ENCODE results near the gene RMND5A. TPM values are rescaled to one million over a fixed set of nuclear protein-coding genes. Genes with fewer than 3 reads are reported as not detected.

RMND5A gene
- total and polyA plus RNA-seq, 7 experiments from 2014 or later: 13.0 to 42.5 (median 28.9) TPM

GRCh38 chr2:86769838-86770237 lies 49.7 kb downstream of the RMND5A start:
- Mint-ChIP-seq H3K9me3 (no peaks in the 10 kb centered on the region), H3K4me1 (peaks cover 0 to 3% (median 2%) of the 10 kb centered on the region in 7 donors), H3K27me3 (no peaks in the 10 kb centered on the region), H3K4me3 (no peak overlapping the region), H3K27ac (no peak overlapping the region), H3K36me3 (peaks cover 13 to 68% (median 27%) of the 10 kb centered on the region in 5 donors)
- no peak for DNase-seq
- CTCF ChIA-PET: no interaction called here
- Histone ChIP-seq H3K27ac (ENCODE audit: low read depth, low read length) (no peak overlapping the region), H3K4me1 (ENCODE audit: control insufficient read depth in 2 of 2, insufficient read depth in 2 of 2, low read length in 2 of 2) (peaks cover 0 to 2% of the 10 kb centered on the region in 2 donors), H3K36me3 (ENCODE audit: control insufficient read depth in 2 of 3, insufficient read depth in 3 of 3, low read length in 3 of 3) (peaks cover 15 to 89% (median 19%) of the 10 kb centered on the region in 3 experiments), H3K4me3 (ENCODE audit: low read length) (no peak overlapping the region), H3K27me3 (ENCODE audit: control insufficient read depth in 2 of 2, insufficient read depth in 2 of 2, low read length in 2 of 2) (no peaks in the 10 kb centered on the region), H3K9me3 (ENCODE audit: control insufficient read depth in 2 of 3, low read length in 3 of 3) (no peaks in the 10 kb centered on the region)
- ATAC-seq: no peak
- POLR2A ChIA-PET: no interaction called here
- intact Hi-C loops (cut with micrococcal nuclease): loop anchor here in 1 of 2 donors (10.0 kb wide), 1 partner anchor 835 kb away; no protein-coding TSS in a partner anchor

- Mint-ChIP-seq H3K4me1 (peaks cover 0 to 2% (median 0%) of the 10 kb centered on the region in 7 donors), H3K27me3 (no peaks in the 10 kb centered on the region), H3K27ac (no peak overlapping the region), H3K4me3 (no peak overlapping the region), H3K36me3 (peaks cover 13 to 71% (median 27%) of the 10 kb centered on the region in 5 donors), H3K9me3 (no peaks in the 10 kb centered on the region)
- Histone ChIP-seq H3K4me3 (ENCODE audit: low read length) (no peak overlapping the region), H3K4me1 (ENCODE audit: control insufficient read depth in 2 of 2, insufficient read depth in 2 of 2, low read length in 2 of 2) (no peaks in the 10 kb centered on the region), H3K36me3 (ENCODE audit: control insufficient read depth in 2 of 3, insufficient read depth in 3 of 3, low read length in 3 of 3) (peaks cover 16 to 81% (median 19%) of the 10 kb centered on the region in 3 experiments), H3K27me3 (ENCODE audit: control insufficient read depth in 2 of 2, insufficient read depth in 2 of 2, low read length in 2 of 2) (no peaks in the 10 kb centered on the region), H3K27ac (ENCODE audit: low read depth, low read length) (no peak overlapping the region), H3K9me3 (ENCODE audit: control insufficient read depth in 2 of 3, low read length in 3 of 3) (no peaks in the 10 kb centered on the region)
- CTCF ChIA-PET: no interaction called here
- POLR2A ChIA-PET: interaction anchor here (0.6 kb wide), 1 partner anchor 209 kb away, joined by 3 read pairs; no protein-coding TSS in a partner anchor
- DNase-seq (no peak), ATAC-seq (no peak)
- intact Hi-C loops (cut with micrococcal nuclease): loop anchor here in 1 of 2 donors (10.0 kb wide), 1 partner anchor 836 kb away; no protein-coding TSS in a partner anchor
These were observed 50.8 kb downstream of the RMND5A start for GRCh38 chr2:86770816-86771301.

DNA sequence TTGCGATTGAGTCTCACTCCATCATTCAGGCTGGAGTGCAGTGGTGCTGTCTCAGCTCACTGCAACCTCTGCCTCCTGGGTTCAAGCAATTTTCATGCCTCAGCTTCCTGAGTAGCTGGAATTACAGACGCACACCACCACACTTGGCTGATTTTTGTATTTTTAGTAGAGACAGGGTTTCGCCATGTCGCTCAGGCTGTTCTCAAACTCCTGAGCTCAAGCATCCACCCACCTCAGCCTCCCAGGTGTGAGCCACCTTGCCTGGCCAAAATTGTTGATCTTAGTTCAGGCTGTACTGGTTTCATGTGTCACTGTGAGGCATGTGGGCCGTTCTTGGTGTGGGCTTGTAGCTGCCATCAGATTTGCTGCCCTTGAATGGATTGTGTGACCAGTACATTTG lies 52.5 kb downstream of the RMND5A start:
- no peak for ATAC-seq
- intact Hi-C loops (cut with micrococcal nuclease): loop anchor here in 1 of 2 donors (10.0 kb wide), 1 partner anchor 838 kb away; no protein-coding TSS in a partner anchor
- Mint-ChIP-seq H3K27ac (peak overlapping the region in 1 of 9 donors; percentile 8), H3K27me3 (no peaks in the 10 kb centered on the region), H3K4me3 (no peak overlapping the region), H3K36me3 (peaks cover 13 to 73% (median 27%) of the 10 kb centered on the region in 5 donors), H3K9me3 (peaks cover 0 to 2% (median 0%) of the 10 kb centered on the region in 11 donors), H3K4me1 (peaks cover 0 to 2% (median 0%) of the 10 kb centered on the region in 7 donors)
- Histone ChIP-seq H3K9me3 (ENCODE audit: control insufficient read depth in 2 of 3, low read length in 3 of 3) (no peaks in the 10 kb centered on the region), H3K4me3 (ENCODE audit: low read length) (no peak overlapping the region), H3K27ac (ENCODE audit: low read depth, low read length) (no peak overlapping the region), H3K36me3 (ENCODE audit: control insufficient read depth in 2 of 3, insufficient read depth in 3 of 3, low read length in 3 of 3) (peaks cover 16 to 65% (median 19%) of the 10 kb centered on the region in 3 experiments), H3K27me3 (ENCODE audit: control insufficient read depth in 2 of 2, insufficient read depth in 2 of 2, low read length in 2 of 2) (no peaks in the 10 kb centered on the region), H3K4me1 (ENCODE audit: control insufficient read depth in 2 of 2, insufficient read depth in 2 of 2, low read length in 2 of 2) (no peaks in the 10 kb centered on the region)
- ChIA-PET CTCF (interaction anchor here (0.7 kb wide), 1 partner anchor 9 kb away, joined by 4 read pairs; no protein-coding TSS in a partner anchor), POLR2A (no interaction called here)
- no peak for DNase-seq

GRCh38 chr2:86774862-86775261 lies 54.8 kb downstream of the RMND5A start:
- H3K27ac Mint-ChIP-seq: no peak overlapping the region
- peaks cover 0 to 2% (median 0%) of the 10 kb centered on the region in 11 donors for H3K9me3 Mint-ChIP-seq
- no peak overlapping the region for H3K4me3 Mint-ChIP-seq
- Histone ChIP-seq H3K27me3 (ENCODE audit: control insufficient read depth in 2 of 2, insufficient read depth in 2 of 2, low read length in 2 of 2) (no peaks in the 10 kb centered on the region), H3K4me3 (ENCODE audit: low read length) (no peak overlapping the region), H3K9me3 (ENCODE audit: control insufficient read depth in 2 of 3, low read length in 3 of 3) (no peaks in the 10 kb centered on the region), H3K4me1 (ENCODE audit: control insufficient read depth in 2 of 2, insufficient read depth in 2 of 2, low read length in 2 of 2) (no peaks in the 10 kb centered on the region), H3K36me3 (ENCODE audit: control insufficient read depth in 2 of 3, insufficient read depth in 3 of 3, low read length in 3 of 3) (peaks cover 16 to 47% (median 18%) of the 10 kb centered on the region in 3 experiments), H3K27ac (ENCODE audit: low read depth, low read length) (no peak overlapping the region)
- no peaks in the 10 kb centered on the region for H3K27me3 Mint-ChIP-seq
- DNase-seq: no peak
- H3K36me3 Mint-ChIP-seq: peaks cover 13 to 58% (median 27%) of the 10 kb centered on the region in 5 donors
- ATAC-seq: no peak
- CTCF ChIA-PET: no interaction called here
- intact Hi-C loops (cut with micrococcal nuclease): loop anchor here in 1 of 2 donors (10.0 kb wide), 1 partner anchor 840 kb away; no protein-coding TSS in a partner anchor
- POLR2A ChIA-PET: no interaction called here
- H3K4me1 Mint-ChIP-seq: peaks cover 0 to 2% (median 0%) of the 10 kb centered on the region in 7 donors

- H3K27ac ChIP-seq (ENCODE audit: low read depth, low read length): no peak overlapping the region
- no peaks in the 10 kb centered on the region for H3K4me1 ChIP-seq (ENCODE audit: control insufficient read depth in 2 of 2, insufficient read depth in 2 of 2, low read length in 2 of 2)
- no peak overlapping the region for H3K4me3 Mint-ChIP-seq
- H3K27me3 ChIP-seq (ENCODE audit: control insufficient read depth in 2 of 2, insufficient read depth in 2 of 2, low read length in 2 of 2): no peaks in the 10 kb centered on the region
- no peak overlapping the region for H3K27ac Mint-ChIP-seq
- no peaks in the 10 kb centered on the region for H3K9me3 ChIP-seq (ENCODE audit: control insufficient read depth in 2 of 3, low read length in 3 of 3)
- H3K27me3 Mint-ChIP-seq: no peaks in the 10 kb centered on the region
- H3K9me3 Mint-ChIP-seq: peaks cover 0 to 2% (median 0%) of the 10 kb centered on the region in 11 donors
- peaks cover 14 to 42% (median 16%) of the 10 kb centered on the region in 3 experiments for H3K36me3 ChIP-seq (ENCODE audit: control insufficient read depth in 2 of 3, insufficient read depth in 3 of 3, low read length in 3 of 3)
- peaks cover 13 to 55% (median 27%) of the 10 kb centered on the region in 5 donors for H3K36me3 Mint-ChIP-seq
- intact Hi-C loops (cut with micrococcal nuclease): loop anchor here in 1 of 2 donors (10.0 kb wide), 1 partner anchor 841 kb away; no protein-coding TSS in a partner anchor
- H3K4me3 ChIP-seq (ENCODE audit: low read length): no peak overlapping the region
- no peak for ATAC-seq
- CTCF ChIA-PET: no interaction called here
- POLR2A ChIA-PET: no interaction called here
- peaks cover 0 to 2% (median 0%) of the 10 kb centered on the region in 7 donors for H3K4me1 Mint-ChIP-seq
- DNase-seq: no peak
These were observed 55.2 kb downstream of the RMND5A start for GRCh38 chr2:86775338-86775737.

- no peaks in the 10 kb centered on the region for H3K4me1 ChIP-seq (ENCODE audit: control insufficient read depth in 2 of 2, insufficient read depth in 2 of 2, low read length in 2 of 2)
- intact Hi-C loops (cut with micrococcal nuclease): loop anchor here in 1 of 2 donors (10.0 kb wide), 1 partner anchor 842 kb away; no protein-coding TSS in a partner anchor
- H3K4me3 ChIP-seq (ENCODE audit: low read length): no peak overlapping the region
- Mint-ChIP-seq H3K36me3 (peaks cover 6 to 44% (median 15%) of the 10 kb centered on the region in 5 donors), H3K4me3 (no peak overlapping the region), H3K27ac (peak overlapping the region in 1 of 9 donors; percentile 15), H3K9me3 (peaks cover 0 to 2% (median 0%) of the 10 kb centered on the region in 11 donors), H3K4me1 (no peaks in the 10 kb centered on the region), H3K27me3 (no peaks in the 10 kb centered on the region)
- H3K27ac ChIP-seq (ENCODE audit: low read depth, low read length): no peak overlapping the region
- H3K9me3 ChIP-seq (ENCODE audit: control insufficient read depth in 2 of 3, low read length in 3 of 3): no peaks in the 10 kb centered on the region
- no peak for DNase-seq
- ChIA-PET POLR2A (interaction anchor here (0.6 kb wide), 1 partner anchor 8 kb away, joined by 3 read pairs; no protein-coding TSS in a partner anchor), CTCF (no interaction called here)
- no peaks in the 10 kb centered on the region for H3K27me3 ChIP-seq (ENCODE audit: control insufficient read depth in 2 of 2, insufficient read depth in 2 of 2, low read length in 2 of 2)
- H3K36me3 ChIP-seq (ENCODE audit: control insufficient read depth in 2 of 3, insufficient read depth in 3 of 3, low read length in 3 of 3): peaks cover 8 to 30% (median 14%) of the 10 kb centered on the region in 3 experiments
- ATAC-seq: no peak
These were observed 56.4 kb downstream of the RMND5A start for GRCh38 chr2:86776532-86776931.
